Measurements from ENCODE around the gene MSI2. TPM values are rescaled to one million over a fixed set of nuclear protein-coding genes. Genes with fewer than 3 reads are reported as not detected.
A peak's percentile ranks its signal among the peaks of the same experiment; 100 is the strongest.

The MSI2 gene
- total and polyA plus RNA-seq, 8 donors, result 35.0 to 49.5 (median 47.5) TPM

DNA sequence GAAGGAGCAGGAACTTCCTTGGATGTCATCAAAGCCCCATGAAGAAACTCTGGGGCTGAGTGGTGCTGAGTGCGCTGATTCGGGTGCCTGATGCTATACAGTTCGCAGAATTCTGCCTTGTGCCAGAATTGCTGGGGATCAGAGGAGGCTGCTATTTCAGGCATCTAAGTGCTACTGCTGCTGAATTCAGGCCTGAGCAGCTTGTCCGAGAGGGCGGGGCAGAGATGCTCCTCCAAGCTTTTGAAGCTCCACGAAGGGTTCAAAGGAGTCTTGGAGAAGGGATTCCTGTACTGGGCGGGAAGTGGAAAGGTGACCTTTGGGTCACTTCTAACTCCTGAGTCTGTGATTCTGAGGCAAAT is 260.9 kb downstream of the MSI2 start:
- TF ChIP-seq, protein P1, sequence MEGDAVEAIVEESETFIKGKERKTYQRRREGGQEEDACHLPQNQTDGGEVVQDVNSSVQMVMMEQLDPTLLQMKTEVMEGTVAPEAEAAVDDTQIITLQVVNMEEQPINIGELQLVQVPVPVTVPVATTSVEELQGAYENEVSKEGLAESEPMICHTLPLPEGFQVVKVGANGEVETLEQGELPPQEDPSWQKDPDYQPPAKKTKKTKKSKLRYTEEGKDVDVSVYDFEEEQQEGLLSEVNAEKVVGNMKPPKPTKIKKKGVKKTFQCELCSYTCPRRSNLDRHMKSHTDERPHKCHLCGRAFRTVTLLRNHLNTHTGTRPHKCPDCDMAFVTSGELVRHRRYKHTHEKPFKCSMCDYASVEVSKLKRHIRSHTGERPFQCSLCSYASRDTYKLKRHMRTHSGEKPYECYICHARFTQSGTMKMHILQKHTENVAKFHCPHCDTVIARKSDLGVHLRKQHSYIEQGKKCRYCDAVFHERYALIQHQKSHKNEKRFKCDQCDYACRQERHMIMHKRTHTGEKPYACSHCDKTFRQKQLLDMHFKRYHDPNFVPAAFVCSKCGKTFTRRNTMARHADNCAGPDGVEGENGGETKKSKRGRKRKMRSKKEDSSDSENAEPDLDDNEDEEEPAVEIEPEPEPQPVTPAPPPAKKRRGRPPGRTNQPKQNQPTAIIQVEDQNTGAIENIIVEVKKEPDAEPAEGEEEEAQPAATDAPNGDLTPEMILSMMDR (IDR thresholded peaks at IDR 0.05), result no peak
- H3K4me3 ChIP-seq, result no peak overlapping the region
- H3K27me3 ChIP-seq, result no peaks in the 10 kb centered on the region
- H3K9me3 ChIP-seq, result no peaks in the 10 kb centered on the region
- no peaks in the 10 kb centered on the region for H3K4me1 ChIP-seq
- intact Hi-C loops (cut with DNase I), result no loop called here
- ATAC-seq, result no peak
- no peak overlapping the region for H3K27ac ChIP-seq
- no peaks in the 10 kb centered on the region for H3K36me3 ChIP-seq
- DNase-seq, result no peak

DNA sequence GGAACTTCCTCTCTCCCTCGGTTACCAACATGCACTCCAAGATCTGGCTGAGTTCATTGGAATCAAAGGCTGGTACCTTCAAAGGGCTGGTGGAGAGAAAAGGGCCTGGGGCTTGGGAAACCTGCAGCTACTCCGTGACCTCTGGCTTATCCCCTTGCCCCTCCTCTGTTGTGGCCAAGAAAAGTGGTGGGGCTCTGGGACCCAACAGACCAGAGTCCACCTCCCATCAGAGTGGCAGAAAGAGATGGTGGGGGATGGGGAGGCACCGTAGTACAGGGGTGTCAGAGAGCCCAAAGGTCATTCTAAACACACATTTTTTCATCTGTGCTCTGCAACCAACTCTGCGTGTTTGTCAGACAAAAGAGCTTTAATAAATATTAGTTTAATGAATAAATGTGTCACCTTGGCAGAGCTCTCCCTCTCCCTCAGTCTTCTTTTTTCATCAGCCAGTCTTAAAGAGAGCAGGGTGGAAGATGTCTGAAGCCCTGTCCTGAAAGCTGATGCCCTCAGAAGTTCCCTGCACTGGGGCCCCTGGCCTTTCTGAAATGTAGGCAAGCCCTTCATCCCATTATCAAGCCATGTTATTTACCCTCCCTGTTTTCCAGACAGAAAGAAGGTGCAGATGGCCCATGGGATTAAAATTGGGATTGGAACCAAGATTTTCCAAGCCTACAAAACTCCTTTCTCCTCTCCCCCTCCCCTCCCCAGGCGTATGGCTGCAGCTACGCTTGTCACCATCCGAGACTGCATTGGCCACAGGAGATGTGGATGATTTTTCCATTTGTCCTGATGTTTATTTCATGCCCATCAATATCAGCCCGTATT is 261.5 kb downstream of the MSI2 start:
- DNase-seq (peak in 1 of 4 donors; percentile 54), ATAC-seq (no peak)
- Histone ChIP-seq H3K27ac (no peak overlapping the region), H3K4me3 (no peak overlapping the region), H3K36me3 (no peaks in the 10 kb centered on the region), H3K9me3 (no peaks in the 10 kb centered on the region), H3K27me3 (no peaks in the 10 kb centered on the region), H3K4me1 (no peaks in the 10 kb centered on the region)
- TF ChIP-seq, protein P1 (IDR thresholded peaks at IDR 0.05), result no peak
- intact Hi-C loops (cut with DNase I), result no loop called here

DNA sequence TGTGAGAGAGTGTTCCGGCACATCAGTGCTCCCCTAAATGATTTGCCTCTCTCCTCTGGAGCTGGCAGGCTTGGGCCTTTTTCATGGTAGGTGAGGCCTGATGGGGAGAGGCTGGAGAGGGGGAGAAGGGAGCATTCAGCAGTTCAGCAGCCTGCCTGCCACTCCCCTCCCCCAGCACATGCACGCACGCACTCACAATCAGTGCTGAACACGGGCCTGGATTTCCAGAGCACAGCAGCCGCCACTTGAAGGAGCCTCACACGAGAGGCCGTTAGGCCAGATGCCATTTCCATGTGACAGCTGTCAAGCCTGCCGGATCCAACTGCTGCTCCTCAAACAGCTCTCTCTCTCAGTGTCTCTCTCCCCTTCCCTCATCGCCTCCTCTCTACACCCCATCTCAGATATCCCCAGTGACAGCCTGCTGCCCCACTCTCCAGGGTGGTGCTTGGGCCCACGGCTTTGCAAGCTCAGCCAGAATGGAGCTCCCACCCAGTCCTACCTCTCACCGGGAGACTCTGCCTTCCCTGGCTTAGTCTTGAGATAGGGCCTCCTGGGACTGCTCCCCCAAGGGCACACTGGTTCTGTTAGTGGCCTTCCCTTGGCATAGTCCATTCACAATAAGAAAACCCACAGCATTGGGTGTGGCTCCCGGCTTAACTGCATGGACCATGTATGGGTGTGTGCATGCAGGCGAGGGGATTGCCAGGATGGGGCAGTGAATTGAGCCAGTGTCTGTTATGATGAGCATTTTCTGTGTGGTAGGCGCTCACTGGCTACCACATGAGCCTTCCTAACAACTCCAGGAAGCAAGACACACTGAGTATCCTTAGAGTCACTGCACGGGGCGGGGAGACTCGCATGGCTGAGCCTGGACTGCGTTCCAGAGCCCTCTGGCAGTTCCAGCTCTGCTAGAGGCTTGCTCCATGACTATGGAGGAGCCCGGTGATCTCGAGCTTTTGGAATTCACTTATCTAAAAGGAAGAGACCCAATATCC is 262.6 kb downstream of the MSI2 start:
- no peak overlapping the region for H3K4me3 ChIP-seq
- intact Hi-C loops (cut with DNase I), result no loop called here
- H3K36me3 ChIP-seq, result no peaks in the 10 kb centered on the region
- TF ChIP-seq, protein P1 (IDR thresholded peaks at IDR 0.05), result no peak
- H3K9me3 ChIP-seq, result no peaks in the 10 kb centered on the region
- ATAC-seq (peak; percentile 69), DNase-seq (peak in 2 of 4 donors; percentile 86 to 92)
- H3K27ac ChIP-seq, result no peak overlapping the region
- no peaks in the 10 kb centered on the region for H3K27me3 ChIP-seq
- no peaks in the 10 kb centered on the region for H3K4me1 ChIP-seq

DNA sequence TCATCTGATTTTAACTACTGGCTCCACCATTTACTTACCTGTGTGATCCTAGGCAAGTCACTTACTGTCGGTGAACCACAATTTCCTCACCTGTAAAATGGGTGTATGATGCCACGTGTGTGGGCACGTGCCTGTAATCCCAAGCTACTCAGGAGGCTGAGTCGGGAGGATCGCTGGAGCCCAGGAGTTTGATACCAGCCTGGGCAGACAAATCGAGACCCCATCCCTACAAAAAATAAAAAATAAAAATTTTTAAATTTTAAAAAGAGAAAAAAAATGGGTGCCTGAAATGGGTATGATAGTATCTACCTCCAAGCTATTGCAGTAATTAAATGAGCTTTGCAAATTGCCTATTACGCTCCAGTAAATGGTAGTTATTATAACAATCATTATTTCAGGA is 263.5 kb downstream of the MSI2 start:
- no peak overlapping the region for H3K27ac ChIP-seq
- DNase-seq (no peak), ATAC-seq (no peak)
- H3K27me3 ChIP-seq, result no peaks in the 10 kb centered on the region
- intact Hi-C loops (cut with DNase I), result no loop called here
- H3K9me3 ChIP-seq, result no peaks in the 10 kb centered on the region
- TF ChIP-seq, protein P1 (IDR thresholded peaks at IDR 0.05), result no peak
- no peaks in the 10 kb centered on the region for H3K36me3 ChIP-seq
- H3K4me3 ChIP-seq, result no peak overlapping the region
- H3K4me1 ChIP-seq, result no peaks in the 10 kb centered on the region

DNA sequence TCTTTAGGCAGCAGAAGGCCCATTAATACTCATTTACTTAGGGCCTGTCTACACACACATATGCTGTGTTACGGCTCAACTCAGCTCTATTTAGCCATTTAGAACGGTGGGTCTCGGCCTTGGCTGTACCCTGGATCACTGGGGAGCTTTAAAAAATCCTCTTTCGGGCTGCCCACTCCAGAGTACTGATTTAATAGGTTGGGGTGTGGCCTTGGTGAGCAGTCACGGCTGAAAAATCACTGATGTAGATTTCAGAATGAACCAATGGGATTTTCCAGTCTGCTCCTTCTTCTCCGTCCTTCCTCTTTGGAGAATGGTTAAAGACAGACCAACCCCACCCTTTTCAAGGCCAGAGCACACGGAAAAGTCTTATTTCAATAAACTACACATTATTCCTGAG is 265.3 kb downstream of the MSI2 start:
- Histone ChIP-seq H3K27ac (no peak overlapping the region), H3K36me3 (no peaks in the 10 kb centered on the region), H3K4me1 (no peaks in the 10 kb centered on the region), H3K27me3 (no peaks in the 10 kb centered on the region), H3K9me3 (no peaks in the 10 kb centered on the region), H3K4me3 (no peak overlapping the region)
- DNase-seq (no peak), ATAC-seq (no peak)
- TF ChIP-seq, protein P1 (IDR thresholded peaks at IDR 0.05), result no peak
- intact Hi-C loops (cut with DNase I), result no loop called here

All from left lung (tissue), 10 donors.